GM19025 (cell line): ENCODE results near the gene KIF1A.

Experiments
- ATAC-seq: cut with Tn5 transposase; IDR thresholded peaks from one replicate; pipeline ENCODE4 v1.9.1; 2021; ENCODE audit warnings: mild to moderate bottlenecking, low read depth, moderate library complexity; ENCODE audit not compliant: unreplicated experiment

The KIF1A gene

DNA sequence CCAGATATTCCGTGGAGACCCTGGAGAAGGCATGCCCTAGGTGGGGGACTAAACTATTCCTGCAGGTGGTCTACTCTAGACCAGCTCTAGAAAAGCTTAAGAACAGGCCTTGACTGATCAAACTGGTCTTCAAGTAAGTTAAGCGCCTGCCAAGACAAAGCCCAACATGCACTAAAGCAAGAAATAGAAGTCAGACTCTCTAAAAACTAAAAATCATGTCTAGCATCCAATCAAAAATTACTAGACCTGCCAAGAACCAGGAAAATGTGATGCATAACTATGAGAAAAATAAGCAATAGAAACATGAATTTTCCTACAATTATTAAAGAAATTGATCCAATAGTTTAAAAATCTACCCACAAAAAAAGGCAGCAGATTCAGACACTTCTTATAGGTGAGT is 13.6 kb downstream of the KIF1A start:
- no peak for ATAC-seq

DNA sequence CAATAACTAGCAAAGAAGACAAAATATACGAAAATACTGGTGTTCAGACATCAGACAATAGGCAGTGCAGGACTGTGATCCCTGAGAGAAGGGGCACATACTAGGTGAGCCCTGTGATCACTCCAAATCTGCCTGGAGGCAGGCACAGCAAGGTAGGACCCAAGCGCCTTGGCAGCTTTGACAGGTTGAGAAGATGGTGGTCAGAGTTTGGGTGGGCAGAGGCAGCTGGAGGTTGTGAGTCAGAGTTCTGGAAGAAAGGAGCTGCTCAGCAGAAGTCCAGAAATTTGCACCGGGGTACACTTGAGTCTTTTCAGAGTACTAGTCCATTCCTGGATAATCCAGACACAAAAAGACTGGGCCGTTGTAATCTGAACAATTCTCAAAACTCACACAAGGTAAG is 14.0 kb downstream of the KIF1A start:
- ATAC-seq = no peak

DNA sequence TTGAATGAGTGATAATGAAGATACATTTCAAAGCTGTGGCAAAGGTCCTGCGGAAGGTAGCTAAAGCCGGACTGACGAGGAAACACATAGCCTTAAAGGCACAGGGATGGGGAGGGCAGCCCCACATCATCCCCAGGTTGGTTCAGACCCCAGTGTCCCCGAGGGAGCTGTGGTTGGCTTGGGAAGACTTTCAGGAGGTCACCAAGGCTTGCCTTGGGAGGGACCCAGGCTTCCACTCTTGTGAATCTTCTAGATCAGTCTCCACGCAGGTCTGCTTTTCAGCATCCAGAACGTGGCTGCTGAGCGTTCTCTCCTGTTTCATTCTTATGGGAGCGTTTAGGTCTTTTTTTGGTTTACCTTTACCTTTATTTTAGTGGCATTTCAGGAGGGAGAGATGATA is 16.8 kb downstream of the KIF1A start:
- ATAC-seq = no peak

DNA sequence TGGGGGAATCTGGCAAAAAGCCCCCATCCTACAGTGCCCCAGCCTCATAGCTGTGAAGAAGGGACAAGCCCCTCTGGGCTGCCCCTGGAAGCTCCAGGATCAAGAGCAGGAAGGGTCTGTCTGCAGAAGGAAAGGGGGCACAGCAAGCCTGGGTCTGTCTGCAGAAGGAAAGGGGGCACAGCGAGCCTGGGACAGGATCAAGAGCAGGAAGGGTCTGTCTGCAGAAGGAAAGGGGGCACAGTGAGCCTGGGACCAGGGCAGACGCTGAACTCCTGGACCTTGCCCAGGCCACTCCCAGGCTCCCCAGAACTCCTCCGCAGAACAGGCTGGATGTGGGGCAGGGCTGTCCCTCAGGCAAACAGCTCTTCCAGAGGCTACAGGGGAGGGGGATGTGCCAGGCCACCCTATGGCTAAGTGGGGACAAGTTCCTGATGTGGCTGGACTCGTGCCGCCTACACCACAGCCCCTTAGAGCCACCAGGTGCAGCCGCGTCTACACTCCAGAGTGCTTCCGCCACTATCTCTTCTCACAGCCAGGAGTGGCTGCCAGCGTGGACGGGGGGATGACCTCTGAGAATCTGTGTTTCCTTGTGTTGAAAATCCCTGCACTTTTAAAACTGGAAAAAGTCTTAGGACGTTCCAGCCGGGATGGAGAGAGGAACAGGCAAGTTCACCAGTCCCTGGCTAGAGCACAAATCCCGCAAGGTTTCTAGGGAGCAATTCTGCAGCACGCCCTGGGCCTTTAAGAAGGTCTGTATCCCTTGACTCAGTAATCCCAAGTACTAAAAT is 20.8 kb downstream of the KIF1A start:
- ATAC-seq = no peak

DNA sequence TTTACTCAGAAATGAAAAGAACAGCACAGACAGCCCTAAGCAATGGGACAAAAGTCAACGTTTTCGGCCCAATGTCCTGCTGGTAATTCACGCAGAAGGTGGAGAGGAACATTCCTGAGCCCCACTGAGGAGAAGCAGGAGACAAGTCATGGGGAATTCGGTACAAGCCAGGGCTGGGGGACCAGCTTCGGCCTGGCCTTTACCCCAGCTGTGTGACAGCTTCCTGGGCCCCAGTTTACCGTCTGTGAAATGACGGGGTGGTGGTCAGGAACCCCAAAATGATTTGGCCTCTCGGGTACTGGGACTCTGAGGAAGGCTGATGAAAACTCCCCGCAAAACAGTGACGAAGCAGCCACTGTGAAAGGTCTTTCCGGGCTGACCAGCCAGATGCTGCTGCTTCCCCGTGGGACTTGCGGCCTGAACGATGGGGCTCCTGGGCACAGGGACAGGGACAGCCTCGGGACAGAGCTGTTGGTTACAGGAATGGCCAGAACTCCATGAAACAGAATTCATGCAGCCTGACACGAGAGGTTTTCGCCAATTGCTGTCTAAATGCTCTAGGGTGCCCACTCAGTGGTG is 21.6 kb downstream of the KIF1A start:
- ATAC-seq = no peak

DNA sequence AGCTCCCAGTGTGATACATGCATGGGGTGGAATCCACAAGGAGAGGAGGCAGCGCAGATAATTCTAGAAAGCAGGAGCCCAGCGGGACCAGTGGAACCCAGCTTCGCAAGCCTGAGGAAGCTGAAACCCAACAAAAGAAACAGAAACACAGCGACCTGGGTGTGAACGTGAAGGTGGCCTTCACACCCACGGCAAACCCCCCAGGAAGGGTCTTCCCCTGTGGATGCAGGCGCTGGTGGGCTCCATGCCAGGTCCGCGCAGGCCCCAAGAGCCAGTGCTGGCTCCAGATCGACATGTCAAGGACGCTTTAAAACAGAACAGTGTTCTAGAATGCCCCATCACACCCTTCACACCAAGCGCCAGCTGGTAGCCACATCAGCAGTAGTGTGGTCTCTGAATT is 22.1 kb downstream of the KIF1A start:
- no peak for ATAC-seq

DNA sequence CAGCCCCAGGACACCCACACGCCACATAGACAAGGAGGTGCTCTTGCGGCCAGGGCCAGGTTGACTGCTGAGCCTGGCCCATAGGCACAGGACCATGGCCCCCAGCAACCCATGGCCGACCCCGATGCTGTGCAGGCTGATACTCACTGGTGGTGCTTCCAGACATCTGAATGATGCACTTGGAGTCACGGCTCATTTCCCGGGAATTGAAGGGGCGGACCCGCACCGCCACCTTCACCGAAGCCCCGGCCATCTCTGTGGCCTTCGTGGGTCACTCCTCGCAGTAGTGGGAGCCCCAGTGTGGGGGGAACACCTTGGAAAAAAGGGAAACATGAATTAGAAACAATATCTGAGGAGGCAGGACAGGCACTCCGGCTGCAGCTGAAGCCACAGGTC is 22.5 kb downstream of the KIF1A start:
- ATAC-seq = no peak

DNA sequence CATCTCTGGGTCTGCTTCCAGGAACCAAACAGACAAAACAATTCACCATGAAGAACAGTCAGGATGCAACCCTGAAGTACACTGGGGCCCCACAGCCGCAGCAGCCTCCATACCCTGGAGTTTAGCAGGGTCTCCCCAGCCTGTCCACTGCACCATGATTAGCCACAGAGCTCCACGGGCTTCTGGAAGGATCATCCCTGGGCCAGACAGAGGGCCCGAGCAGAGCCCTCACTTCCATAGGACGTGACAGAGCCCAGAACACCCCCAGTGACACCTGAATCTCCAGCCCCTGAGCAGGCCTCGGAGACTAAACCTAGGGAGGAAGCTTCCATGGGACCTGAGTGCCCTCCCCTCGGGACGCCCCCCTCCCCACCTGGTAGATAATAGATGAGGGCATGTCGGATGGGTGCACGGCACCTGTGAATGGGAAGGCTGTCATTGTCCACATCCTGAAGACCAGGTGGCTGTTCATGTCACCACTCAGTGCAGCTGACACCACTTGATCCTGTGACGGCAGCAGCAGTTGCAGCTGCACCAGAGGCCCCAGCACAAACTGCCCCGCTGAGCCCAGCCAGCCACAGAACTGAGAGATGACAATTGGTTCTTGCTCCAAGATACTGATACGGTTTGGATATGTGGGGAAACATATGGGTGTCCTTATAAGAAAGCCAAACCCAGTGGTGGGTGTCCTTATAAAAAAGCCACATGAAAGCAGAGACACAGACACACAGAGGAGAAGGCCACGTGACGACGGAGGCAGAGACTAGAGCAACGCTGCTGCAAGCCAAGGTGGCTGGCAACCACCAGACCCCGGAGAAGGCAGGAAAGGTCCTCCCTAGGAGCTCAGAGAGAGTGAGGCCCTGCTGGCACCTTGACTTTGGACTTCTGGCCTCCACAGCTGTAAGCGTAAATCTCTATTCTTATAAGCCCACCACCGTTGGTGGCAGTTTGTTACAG is 23.2 kb downstream of the KIF1A start:
- ATAC-seq = no peak

DNA sequence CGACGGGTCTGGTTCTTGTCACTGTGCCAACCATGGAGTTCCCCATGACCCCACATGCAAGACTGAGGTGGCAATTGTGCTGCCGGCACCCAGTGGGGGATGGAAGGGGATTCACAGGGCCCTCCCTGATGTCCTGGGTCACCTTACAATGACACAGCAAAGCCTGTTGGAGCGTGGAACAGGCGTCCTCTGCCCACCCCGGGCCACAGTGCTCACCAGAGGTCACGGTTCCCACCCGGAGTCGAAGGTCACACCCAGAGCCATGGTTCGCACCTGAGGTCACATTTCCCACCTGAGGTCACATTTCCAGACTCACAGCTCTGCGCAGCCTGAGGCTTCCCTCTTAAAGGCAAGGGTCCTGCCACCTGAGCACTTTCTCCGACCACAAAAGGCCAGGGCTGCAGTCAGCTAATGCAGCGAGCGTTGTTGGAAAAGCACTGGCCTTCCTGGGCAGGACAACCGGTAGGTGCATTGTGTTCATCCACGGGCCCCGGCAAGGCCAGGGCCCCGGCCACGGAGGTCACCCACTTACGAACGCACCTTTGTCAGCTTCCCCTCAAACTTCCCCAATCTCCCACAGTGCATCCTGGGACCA is 24.0 kb downstream of the KIF1A start:
- no peak for ATAC-seq

DNA sequence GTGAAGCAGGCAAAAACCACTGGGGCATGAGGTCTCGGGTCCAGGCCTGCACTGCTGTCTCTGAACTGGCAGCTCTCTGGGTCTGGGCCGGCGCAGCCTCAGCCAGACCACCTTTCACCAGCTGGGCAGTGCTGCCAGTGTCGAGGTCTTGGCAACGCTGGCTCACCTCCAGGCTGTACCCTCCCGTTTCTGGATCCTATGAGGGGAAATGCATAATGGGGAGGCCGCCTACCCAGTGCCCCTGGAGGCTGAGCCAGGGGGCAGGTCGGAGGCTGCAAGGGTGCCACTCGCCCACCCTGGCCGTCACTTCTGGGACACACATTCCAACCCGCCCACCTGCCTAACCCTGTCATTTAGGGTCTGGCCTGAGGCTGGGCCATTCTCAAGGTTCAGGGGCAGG is 24.6 kb downstream of the KIF1A start:
- ATAC-seq = no peak

DNA sequence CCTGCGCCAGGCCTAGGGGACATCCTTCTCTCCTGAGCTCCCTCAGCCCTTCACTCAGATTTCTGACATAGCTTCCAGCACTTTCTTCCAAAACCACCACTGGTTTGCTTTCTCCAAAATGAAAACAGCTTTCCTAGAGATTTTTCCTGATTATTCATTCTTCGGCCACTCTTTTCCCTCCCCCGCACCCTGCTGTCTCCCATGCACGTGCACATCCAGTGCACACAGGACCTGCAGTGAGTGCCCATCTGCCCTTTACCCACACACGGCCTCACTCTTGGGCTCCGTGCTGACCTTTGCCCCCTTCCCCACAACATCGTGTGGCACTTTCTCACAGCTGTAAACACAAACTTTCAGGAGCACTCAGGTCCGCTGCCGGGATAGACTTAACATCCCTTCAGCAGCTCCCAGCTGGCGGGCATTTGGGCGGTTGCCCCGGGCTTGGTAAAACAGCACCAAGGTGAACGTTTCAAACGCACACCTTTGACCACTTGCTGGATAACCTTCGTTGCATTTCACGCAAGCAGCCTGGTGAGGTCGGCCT is 25.8 kb downstream of the KIF1A start:
- no peak for ATAC-seq

DNA sequence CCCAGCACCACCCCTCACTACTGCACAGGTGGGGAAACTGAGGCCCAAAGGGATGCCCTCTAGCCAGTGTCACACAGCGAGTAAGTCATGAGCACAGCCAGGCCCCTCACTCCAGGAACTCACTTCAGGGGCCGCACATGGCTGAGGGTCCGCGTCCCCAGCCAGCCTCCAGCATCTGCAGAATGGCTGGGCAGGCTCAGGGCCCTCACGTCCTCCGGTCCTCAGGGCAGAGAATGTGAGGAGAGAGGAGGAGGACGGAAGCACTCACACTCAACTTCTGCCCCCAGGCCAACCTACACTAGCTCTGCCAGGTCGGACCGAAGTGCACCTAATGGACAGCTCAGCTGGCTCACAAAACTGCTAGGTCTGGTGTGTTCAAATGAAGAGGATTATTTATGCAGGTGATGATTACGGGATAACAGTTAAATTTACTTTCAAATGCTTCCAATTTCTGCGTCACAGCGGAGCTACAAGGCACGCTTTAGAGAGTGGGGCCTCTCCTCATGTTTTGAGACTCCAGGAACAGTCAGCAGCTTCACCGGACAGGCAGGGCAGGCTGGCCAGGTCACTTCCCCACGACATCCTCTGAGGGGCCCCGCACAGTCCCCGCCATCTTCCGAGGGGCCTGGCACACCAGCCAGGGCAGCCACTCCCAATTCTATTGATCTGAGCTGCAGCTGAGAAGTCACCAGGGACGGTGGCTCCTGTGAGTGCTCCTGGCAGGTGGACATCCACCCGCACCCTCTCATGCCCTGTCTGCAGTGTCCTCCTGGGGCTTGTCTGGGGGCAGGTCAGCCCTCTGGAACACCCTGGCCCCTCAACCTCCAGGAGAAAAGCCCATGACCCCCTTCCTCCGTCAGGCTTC is 26.5 kb downstream of the KIF1A start:
- ATAC-seq = no peak

DNA sequence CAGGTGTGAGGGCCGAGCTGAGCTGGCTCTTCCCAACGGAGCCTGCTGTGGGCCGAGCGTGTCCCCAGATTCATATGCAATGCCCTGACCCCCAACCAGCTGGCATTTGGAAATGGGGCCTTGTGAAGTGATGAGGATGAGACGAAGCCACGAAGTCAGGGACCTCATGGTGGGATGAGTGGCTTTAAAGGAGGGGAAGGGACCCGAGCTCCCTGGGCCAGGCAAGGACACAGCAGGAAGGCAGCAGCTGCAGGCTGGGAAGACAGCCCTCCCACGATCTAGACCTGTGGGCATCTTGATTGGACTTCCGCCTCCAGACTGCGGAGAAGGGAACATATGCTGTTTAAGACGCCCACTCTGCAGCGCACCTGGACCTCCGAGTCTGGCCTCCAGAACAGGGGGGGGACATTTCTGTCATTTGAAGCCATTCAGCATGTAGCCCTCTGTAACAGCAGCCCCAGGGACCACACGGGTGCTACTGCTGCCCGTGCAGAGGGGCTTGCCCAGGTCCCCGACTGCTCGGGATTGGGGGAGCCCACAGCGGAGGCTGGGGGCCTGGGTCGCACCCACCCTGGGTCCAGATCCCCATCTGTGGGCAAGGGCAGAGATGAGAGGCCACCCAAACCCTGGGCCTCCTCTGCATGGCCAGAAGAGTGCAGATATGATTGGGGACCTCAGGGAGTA is 27.2 kb downstream of the KIF1A start:
- no peak for ATAC-seq

DNA sequence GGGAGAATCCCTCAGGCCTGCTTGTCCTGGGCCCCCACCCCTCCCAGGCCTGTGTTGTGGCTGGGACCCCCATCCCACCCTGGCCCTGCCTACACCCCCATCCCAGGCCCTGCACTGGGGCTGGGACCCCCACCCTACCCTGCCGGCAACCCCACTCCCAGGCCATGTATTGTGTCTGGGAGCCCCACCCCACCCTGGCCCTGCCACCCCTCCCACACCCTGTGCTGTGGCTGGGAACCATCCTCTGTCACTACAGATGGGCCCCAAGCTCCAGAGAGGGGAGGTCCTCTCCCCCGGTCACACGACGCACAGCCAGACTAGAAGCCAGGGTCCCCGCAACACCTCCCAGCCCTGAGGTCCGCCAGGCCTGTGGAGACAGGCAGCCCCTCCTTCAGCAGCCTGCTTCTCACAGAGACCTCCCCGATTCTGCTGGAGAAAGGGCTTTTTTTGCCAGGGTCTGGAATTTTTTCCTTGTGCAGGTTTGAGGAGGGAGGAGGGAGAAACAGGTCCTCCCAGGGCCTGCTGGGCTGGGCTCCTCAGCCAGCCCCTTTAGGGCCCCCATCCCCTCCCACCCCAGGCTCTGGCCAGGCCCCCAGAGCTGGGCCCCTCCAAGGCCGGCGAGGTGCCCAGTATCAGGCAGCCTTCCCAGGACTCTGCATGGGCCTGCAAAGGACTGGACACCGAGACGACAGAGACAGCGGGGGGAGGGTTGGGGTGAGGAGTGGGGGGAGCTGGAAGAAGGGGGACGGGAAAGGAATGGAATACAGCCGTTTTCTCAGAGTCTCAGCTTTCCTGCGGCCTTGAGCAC is 28.0 kb downstream of the KIF1A start:
- no peak for ATAC-seq

DNA sequence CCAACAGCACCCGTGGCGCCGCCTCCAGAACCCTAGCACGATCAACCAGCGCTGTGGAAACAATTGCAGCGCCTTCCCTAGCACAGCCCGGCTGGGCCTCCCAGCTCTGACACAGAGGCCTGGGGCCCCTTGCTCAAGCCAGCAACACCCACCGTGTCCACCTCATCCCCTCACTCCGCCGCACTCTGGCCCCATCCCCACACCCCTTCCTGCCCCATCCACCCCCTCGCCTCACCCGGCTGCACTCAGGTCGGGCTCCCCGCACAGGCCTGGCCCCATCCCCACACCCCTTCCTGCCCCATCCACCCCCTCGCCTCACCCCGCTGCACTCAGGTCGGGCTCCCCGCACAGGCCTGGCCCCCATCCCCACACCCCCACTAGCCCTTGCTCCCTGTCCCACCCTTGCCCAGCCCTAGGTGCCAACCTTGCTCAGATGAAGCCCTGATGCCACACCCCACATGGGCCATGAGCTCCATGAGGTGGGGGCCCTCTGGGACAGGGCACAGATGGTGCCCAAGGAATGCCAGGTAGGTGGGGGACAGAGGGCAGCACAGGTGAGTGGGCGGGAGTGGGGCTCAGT is 28.7 kb downstream of the KIF1A start:
- ATAC-seq = no peak

DNA sequence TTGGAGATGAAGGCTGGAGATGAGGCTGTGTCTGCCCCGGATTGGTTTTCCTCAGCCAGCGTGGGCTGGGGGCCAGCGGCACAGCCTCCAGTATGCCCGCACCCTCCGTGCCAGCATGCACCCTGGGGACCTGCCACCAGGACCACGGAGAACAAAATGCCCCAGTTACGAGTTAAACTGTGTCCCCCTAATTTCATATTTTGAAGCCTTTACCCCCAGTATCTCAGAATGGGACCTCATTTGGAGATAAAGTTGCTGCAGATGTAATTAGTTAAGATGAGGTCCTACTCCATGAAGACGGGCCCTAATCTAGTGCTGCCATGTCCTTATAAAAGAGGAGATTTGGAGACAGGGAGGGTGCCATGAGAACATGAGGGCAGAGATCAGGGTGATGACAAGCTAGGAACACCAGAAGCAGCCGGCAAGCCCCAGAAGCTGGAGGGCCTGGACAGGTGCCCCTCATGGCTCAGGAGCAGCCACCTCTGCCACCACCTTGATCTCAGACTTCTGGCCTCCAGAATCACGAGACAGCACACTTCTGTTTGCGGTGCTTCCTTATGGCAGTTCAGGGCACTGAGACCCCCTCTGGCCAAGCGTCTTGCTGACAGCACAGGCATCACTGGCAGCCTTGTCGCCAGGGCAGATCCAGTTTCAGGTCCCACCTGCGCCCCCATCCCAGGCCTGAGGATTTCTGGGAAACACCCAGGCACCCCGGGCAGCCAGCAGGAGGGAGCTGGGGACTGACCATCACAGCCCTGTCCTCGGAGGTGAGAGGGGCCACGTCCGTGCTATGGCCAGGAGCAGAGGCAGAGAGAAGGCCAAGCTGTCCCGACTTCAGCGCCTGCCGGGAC is 29.4 kb downstream of the KIF1A start:
- ATAC-seq = no peak
